Breast epithelium (tissue), 3 donors: ENCODE data around the gene ORC4.

Experiments
- POLR2A ChIP-seq: fragments of 450-650 bp; IDR thresholded peaks from one replicate; pipeline ENCODE4 v1.6.1; 2016; ENCODE audit warnings: antibody characterized with exemption, mild to moderate bottlenecking, moderate library complexity
- POLR2AphosphoS5 ChIP-seq, 3 donors: sonication (generic); formaldehyde crosslinking; IDR thresholded peaks; one replicate each; pipeline ENCODE4 v1.6.1; 2017; ENCODE audit warnings: antibody characterized with exemption in 3 of 3
- TF ChIP-seq, protein P1 (sequence below), 3 donors: fragments of 450-650 bp; IDR thresholded peaks; one replicate each; pipeline ENCODE4 v1.5.1; 2016 to 2017; ENCODE audit warnings: antibody characterized with exemption in 3 of 3, mild to moderate bottlenecking in 3 of 3, moderate library complexity in 3 of 3

DNA sequence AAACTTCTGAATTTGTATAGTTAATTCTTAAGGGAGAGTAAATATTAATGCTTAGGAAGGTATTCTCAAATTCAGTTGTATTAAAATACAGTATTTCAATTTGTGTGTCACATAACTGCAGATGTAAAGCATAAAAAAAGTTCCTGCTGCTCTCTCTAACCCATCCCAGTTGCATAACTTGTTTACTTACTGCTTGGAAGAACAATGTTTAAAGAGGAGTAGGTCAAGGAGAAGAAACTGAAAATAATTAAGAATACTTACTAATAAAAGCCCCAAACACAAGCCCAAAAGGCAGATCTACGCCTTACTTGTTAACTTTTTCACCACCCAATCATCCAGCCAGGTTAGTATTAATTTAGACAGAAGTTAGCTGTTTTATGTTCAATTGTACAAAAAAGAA lies 81.2 kb downstream of the ORC4 start:
- TF ChIP-seq, protein P1, sequence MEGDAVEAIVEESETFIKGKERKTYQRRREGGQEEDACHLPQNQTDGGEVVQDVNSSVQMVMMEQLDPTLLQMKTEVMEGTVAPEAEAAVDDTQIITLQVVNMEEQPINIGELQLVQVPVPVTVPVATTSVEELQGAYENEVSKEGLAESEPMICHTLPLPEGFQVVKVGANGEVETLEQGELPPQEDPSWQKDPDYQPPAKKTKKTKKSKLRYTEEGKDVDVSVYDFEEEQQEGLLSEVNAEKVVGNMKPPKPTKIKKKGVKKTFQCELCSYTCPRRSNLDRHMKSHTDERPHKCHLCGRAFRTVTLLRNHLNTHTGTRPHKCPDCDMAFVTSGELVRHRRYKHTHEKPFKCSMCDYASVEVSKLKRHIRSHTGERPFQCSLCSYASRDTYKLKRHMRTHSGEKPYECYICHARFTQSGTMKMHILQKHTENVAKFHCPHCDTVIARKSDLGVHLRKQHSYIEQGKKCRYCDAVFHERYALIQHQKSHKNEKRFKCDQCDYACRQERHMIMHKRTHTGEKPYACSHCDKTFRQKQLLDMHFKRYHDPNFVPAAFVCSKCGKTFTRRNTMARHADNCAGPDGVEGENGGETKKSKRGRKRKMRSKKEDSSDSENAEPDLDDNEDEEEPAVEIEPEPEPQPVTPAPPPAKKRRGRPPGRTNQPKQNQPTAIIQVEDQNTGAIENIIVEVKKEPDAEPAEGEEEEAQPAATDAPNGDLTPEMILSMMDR (IDR thresholded peaks at IDR 0.05): no peak
- TF ChIP-seq POLR2A: no peak
- no peak for TF ChIP-seq POLR2AphosphoS5 (IDR thresholded peaks at IDR 0.05)
